ENCODE results near the gene GRK5.
A peak's percentile ranks its signal among the peaks of the same experiment; 100 is the strongest.

GRK5 gene

DNA sequence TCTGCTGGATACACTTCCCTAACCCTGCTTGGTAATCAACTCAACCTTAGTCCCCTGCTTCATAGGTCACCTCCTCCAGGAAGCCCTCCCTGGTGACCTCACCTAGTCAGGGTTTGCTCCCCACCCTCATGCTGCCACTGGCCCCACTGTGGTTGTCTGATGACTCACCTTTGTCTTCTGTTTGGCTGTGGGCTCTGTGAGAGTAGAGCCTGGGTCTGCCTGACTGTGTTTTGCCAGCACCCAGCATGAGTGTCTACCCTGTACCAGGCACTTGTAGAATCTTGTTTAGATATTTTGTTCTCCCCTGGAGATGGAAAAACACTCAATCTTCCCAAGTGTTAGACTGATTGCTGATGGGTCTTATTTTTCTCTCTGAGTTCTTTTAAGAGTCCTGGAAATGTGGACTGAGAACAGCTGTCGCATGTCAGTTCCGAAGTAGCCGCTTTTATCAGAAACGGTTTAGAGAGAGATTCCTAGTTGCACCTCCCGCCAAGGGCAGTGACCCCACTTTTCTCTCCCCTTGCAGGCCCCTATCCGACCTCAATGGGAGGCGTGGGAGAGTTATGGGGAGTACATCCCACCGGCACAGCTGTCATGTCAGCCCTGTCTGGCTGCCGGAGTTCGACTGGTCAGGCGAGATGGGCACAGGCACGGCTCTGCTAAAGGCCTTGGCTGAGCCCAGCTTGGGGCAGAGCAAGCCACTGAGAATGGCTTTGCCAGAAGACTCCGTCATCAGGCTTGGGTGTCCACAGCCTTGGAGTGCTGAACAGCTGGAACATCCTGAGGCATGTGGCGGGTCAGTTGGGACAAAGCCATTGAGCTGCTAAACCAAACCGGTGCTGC lies 134.3 kb downstream of the GRK5 start:
- DNase-seq (ENCODE audit: low read depth in 3 of 3) = peak in 2 of 3 experiments; percentile 8 to 14

DNA sequence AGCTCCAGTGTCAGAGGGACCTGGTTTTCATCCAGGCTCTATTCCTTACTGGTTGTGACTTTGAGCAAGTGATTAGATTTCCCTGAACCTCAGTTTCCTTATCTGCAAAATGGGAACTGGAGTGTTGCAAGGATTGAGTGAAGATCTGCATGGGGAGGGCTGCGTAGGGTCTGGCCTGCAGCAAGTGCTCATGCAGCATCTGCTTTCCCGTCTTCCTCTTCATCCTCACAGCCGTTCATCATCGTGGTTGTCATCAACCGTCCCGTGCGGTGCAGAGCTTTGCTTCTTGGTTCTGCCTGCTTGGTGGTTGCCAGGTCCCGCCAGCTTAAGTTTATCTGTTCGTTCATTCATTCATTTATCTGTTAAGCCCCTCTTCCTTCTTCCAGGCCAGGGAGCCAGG lies 135.0 kb downstream of the GRK5 start:
- DNase-seq (ENCODE audit: low read depth in 3 of 3) = no peak

DNA sequence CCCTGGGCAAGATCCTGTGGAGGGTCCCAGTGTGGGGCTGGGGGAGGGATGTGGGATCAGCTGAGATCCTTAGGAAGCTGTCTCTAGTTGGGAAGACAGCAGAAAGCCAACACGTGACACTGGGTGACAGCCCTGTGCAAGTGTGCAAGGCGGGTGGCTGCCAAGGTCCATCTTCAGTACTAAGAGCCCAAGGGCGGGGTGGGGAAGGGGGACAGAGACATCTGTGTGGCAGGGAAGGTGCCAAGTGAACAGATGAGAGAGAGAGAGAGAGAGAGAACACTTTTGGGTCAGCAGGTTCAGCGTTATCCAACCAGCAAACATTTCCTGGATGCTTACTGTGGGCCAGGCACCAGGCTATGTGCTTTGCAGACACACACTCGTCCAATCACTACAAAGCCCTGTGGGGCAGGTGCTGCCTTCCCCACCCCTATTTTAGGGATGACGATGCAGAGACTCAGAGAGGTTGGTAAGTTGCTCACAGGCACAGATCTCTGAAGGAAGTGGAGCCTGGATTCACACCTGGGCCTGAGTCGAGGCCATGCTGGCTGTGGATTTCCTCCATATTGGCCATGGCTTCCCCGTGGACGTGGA lies 135.7 kb downstream of the GRK5 start:
- no peak for DNase-seq (ENCODE audit: low read depth in 3 of 3)

DNA sequence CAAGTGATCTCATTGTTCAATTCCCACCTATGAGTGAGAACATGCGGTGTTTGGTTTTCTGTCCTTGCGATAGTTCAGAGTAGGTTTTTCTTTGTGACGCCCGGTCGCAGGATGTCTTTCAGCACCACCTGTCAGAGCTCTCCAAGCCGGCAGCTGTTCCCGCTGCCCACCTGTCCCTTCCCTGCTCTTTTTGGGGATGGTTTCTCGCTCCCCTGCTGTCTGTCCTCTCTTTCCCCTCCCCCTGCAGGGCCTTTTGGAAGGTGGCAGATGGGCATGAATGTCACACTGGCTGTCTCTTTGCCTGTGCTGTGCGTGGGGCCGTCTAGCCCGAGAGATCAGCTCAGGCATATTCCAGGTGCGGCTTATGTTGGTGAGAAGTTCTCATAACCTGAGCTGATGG lies 137.0 kb downstream of the GRK5 start:
- DNase-seq (ENCODE audit: low read depth in 3 of 3) = no peak

DNA sequence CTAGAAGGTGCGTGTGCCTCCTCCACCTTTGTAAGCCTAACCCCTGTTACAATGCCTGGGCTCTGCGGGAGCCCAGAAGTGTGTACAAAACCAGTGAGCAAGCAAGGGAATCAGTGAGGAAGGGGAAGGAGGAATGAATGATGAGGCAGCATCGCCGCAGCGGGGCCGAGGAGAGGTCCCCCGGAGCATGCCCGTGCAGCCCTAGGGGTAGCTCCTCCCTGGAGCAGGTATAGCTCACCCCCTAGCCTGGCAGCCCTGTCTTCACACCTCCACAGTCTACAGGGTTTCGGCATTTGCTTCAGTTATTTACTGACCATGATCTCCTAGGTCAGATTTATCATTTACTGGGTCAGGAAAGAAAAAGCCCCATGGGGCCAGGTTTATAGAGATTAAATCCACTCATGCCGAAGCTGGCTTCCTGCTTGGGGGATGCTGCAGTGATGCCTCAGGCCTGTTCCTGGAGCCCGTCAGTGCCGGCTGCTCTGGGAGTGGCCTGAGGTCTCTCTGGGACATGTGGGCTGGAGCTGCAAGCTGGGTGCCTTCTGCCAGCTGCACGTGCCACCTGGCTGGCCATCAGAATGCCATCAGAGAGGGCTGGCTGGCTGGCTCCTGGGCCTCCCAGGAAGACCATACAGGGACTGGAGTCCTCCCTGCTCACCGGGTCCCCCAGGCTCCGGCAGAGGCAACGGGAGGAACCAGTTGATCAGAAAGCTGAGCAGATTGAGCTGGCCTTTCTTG lies 138.9 kb downstream of the GRK5 start:
- DNase-seq (ENCODE audit: low read depth in 3 of 3) = no peak

DNA sequence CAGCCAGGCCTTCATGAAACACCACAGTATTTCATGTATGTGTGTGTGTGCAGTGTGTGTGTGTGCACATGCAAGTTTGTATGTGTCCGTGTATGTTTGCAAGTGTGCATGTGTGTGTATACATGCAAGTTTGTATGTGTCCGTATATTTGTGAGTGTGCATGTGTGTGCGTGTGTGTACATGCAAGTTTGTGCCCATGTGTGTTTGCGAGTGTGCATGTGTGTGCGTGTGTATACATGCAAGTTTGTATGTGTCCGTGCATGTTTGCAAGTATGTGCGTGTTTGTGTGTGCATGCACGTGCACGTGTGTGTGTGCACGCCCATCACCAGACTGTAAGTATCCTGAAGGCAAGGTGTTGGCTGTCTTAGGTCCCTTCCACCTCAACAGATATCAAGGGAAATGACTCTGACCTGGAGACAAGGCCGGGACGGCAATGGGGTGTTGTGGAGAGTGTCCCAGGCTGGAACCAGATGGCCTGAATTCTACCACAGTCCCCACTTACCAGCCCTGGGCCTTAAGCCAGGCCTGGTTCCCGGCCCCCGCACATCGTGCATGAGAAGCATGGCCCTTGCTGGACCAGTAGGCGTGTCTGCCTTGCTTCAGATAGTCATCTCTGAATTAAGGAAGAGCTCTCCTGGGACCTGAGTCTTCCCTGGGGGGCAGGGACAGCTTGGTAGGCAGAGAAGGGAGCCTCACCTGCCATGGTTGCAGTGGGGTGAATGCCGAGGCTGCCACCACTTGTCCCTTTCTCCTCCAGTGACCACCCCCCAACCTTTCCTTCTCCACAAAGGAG lies 140.0 kb downstream of the GRK5 start:
- DNase-seq (ENCODE audit: low read depth in 3 of 3) = no peak

DNA sequence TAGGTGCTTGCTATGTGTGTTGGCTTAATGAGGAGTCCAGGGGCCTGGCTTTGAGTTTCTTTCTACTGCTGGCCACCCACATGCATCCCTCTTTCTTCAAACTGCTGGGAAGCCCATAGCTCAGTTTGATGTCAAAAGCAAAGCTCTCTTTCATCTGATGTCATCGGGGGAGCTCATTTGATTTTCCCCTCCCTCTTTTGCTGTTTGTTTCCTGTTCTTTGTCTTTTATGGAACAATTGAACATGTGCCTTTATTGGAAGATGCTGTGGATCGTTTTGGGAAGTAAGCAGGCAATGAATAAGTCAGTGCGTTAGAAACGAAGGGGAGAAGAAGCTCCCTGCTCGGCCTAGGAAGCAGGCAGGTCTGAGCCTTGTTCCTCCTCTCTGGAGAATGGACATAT lies 140.7 kb downstream of the GRK5 start:
- DNase-seq (ENCODE audit: low read depth in 3 of 3) = no peak

DNA sequence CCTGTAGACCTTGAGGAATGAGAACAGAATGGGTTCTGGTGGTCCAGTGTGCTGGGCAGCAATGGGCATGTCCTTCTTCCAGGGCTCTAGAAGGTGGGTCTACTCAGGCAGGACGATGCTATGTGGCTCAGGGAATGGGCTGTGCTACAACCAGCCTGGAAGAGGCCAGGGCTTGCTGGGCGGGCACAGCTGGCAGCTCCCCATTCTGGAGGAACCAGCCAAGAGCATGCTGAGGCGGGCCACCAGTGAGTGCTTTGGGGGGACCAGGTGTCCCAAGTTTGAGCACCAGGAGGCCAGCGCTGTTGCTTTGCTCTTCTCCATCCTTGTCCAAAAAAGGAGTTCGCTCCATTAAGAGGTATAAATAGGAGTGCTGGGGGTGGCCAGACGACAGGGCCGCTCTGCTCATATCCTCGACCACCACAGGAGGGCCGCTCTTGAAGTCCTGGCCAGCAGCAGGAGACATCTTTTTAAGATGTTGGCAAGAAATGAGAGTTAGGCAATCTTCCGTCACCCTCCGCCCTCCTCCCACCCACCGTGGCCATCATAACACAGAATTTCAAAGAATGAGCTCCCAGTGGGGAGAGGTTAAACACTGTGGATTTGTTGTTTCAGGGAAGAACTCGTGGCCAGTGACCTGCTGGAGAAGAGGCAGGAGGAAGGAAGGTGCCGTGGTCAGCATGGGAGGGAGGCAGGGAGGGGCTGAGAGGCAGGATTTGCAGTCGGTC lies 141.3 kb downstream of the GRK5 start:
- no peak for DNase-seq (ENCODE audit: low read depth in 3 of 3)

DNA sequence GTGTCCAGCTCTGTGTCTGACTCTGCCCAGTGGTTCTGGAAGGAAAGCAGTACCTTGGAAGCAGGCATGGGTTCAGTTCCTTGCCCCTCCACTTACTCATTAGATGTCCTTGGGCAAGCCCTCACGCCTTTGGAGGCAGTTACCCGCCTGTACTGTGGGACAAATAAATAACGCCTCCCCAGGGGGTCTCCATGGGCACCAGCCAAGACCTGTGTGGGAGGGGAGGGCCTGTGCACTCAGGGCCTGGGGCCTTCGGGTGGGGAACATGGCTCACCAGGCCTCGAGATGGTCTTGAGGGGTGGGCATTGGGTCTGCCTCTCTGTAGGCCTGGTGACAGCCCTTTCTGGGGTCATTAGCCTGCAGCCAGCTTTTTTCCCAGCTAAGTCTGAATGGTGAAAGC lies 142.0 kb downstream of the GRK5 start:
- no peak for DNase-seq (ENCODE audit: low read depth in 3 of 3)

DNA sequence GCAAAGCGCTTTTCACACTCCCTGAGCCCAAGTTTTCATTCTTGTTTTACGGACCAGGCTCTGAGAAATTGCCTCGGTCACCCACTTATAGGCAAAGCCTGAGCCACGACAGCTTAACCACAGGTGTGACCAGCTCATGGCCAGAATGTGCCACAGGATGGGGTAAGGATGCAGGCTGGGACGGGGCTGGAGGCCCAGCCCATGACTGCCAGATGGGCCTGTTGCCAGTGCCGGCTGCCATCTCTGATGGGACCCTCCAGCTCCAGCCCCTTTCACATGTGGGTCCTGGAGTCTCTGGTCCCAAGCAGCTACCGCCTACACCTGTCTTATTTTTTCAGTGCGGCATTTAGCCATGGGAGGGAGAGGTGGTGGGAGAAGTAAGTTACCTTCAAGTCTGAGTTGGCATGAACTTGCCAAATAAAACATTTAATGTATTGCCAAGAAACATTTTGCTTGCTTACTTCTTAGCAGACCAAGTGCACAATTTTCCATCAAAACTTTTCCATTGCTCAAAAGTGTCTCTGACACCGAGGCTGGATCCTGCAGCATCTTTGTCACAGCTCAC lies 142.6 kb downstream of the GRK5 start:
- no peak for DNase-seq (ENCODE audit: low read depth in 3 of 3)

DNA sequence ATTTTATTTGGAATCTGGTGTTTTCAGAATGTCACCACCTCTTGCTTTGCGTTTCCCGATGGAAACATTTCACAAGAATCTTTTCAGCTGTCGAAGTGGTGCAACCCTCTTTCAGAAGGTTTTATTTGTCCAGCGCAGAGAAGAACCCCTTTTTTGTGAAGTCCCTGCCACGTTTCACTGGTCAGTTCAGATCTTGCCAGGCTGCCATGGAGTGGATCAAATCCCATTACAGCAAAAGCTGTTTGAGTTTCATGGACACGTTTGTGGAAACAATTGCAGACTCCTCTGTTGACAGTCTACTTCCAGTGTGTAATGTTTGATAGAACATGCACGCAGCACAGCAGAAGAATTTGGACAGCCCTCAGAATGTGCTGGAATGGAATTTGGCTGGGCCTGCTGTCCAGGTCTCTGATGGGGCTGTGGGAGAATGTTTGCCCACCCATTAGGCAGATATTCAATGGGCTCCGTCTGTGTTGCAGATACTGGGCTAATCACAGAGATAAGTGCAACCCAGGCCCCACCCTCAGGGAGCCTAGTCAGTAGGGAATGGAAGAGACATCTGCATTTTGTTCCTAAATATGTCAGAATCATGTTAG lies 143.2 kb downstream of the GRK5 start:
- no peak for DNase-seq (ENCODE audit: low read depth in 3 of 3)

DNA sequence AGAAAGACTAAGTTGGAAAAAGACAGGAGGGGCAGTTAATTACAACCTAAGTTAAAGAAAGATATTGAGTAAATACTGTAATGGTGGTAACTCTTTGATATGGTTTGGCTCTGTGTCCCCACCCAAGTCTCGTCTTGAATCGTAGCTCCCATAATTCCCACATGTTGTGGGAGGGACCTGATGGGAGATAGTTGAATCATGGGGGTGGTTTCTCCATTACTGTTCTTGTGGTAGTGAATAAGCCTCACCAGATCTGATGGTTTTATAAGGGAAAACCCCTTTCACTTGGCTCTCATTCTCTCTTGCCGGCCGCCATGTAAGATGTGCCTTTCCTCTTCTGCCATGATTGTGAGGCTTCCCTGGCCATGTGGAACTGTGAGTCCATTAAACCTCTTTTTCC lies 143.8 kb downstream of the GRK5 start:
- DNase-seq (ENCODE audit: low read depth in 3 of 3) = no peak

DNA sequence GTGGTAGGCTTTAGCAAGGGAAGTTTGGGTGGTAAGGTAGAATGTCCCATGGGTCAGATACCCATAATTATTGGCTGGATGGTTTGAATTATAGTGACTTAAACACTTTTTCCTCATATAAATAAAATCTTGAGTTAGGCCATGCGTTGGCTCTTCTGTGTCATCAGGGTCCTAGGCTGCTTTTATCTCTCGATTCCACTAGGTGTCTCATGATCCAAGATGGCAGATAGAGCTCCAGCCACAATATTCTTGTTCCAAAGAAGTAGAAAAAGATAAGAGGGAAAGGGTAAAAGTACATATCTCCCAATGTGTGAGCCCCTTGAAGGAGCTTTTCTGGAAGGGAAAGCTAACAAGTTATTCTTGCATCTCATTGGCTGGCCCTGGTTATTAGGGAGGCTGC lies 144.7 kb downstream of the GRK5 start:
- DNase-seq (ENCODE audit: low read depth in 3 of 3) = no peak

DNA sequence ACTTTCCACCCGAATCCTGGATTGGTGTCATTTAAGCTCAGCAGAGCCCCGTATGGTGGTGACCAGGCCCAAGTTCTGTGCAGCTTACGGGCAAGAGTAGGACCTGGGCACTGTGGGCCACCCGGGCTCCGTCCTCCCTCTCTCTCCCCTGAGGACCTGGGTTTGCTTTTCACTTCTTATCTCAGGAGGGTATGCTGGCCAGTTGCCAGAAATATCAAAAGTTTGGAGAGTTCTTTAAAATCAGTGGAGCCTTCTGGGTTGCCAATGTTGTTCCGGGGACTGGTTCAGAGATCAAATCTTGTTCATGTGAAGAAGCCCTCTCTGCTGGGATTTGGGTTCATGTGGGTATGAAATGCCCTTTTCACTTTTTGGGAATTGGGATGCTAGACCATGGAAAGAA lies 145.4 kb downstream of the GRK5 start:
- no peak for DNase-seq (ENCODE audit: low read depth in 3 of 3)

DNA sequence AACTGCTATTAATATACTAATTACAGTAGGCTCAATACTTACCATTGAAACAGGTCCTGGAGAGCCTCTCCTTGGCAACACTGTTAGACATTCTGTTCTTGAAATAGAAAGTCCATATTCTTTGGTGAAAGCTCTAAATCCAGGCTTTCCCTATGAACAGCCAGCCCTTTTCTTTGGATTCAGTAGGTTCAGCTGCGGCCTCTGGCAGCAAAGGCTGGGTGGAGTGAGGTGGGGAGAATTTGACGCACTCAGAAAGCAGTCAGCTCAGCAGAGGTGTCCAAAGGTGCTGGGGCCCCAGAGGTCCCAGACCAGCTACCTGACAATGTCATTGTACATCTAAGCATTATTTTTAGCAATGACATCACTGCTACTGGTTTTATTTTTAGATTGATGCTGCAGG lies 146.1 kb downstream of the GRK5 start:
- DNase-seq (ENCODE audit: low read depth in 3 of 3) = no peak

DNA sequence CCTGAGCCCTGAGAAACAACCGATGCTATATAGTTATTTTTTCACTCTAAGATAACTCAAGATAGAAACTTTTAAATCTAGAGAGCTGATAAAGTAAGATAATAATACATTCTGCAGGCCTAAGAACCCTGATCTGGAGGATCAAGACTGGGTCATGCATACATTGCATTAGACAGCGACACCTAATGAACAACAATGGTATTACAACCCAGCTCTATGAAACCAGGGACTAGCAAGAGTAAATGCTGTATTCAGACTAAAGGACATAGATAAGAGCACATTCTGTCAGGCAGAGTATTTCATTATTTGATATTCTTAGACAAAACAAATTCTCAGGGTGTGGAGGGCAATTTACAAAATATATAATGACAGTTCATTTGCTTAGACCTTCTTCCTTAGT lies 148.6 kb downstream of the GRK5 start:
- no peak for DNase-seq (ENCODE audit: low read depth in 3 of 3)

DNA sequence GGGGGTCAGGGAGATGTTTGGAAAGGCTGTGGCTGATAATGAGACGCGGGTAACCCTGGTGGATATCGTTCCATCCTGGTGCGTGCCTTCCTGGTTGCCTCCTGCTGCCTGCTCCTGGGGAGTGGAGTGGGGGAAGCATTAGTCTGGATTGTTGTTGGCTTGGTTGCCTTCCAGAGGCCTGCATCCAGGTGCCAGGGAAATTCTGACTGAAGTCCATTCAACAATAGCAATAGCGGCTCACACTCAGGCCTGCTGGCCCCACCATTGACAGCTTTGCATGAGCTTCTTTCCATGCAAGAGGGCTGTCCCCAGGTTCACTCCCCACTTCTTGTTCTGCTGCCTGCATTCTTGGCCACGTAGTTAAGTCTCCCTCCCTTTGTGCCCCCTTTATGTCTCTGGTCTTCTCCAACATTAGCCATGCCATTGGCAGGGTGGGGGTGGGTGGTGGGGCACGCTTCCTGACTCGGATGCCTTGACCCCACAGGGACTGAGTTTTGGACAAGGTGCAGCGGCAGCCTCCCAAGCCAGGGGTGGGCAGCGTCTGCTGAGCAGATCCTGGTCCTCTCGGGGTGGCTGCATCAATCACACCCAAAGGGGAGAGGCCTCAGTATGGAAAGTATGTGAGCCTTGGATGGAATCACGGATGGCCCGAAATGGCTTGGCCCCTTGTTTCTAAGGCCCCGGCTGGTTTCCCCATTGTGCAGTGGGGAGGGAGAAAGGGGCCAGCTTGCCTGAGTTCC lies 150.2 kb downstream of the GRK5 start:
- DNase-seq (ENCODE audit: low read depth in 3 of 3) = no peak

DNA sequence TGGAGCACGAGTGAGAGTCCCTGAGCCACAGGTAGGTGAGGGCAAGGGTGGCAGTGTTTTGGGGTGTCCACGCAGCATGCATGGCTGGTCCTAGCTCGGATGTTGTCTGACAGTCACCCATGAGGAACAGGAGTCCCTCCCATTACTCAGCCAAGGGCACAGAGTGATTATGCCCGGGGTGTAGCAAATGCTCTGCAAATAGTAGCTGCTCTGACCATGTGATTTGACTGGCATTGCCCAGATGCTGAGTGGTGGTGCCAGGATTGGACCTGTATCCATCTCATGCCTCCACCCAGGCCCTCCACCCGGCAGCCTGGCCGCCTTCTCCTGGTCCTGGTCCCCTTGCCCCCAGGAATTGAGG lies 150.8 kb downstream of the GRK5 start:
- DNase-seq (ENCODE audit: low read depth in 3 of 3) = no peak

DNA sequence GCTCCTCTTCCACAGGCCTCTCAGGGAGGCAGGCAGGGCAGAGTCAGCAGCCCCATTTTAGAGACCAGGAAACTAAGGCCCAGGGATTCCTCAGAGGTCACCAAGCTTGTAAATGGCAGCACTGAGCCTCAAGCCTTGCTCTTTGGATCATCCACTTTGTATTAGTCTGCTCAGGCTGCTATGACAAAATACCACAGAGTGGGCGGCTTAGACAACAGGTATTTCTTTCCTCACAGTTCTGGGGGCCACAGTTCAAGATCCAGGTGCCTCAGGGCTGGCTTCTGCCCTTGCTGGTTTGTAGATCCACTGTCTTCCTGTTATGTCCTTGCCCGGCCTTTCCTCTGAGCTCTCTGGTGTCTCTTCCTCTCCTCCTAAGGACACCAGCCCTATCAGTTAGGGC lies 151.2 kb downstream of the GRK5 start:
- DNase-seq (ENCODE audit: low read depth in 3 of 3) = no peak

DNA sequence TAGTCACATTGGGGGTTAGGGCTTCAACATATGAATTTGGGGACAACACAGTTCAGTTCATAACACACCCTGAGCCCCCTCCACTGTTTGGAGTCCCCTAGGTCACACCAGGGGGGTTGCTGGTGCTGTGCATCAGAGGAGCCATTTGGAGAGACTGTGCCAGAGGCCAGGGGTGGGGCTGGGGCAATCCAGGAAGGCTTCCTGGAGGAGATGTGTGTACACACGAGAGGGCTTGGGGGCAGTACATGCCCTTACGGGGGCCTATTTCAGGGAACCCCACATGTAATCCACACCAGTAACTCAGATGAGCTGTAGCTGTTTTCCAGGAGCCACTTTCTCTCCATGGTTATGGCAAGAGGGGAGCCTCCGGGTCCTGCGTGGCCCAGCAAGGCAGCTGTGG lies 151.7 kb downstream of the GRK5 start:
- no peak for DNase-seq (ENCODE audit: low read depth in 3 of 3)

Data from stimulated activated CD4-positive, alpha-beta T cell treated with anti-CD3 and anti-CD28 coated beads, TNF-alpha, amount 100 ng/mL, for 4 hours (primary cell).